ENCODE measurements around the gene DYRK2.
A peak's percentile ranks its signal among the peaks of the same experiment; 100 is the strongest.

The DYRK2 gene

GRCh38 chr12:67648521-67649260, at the start of gene DYRK2:
TSS of gene DYRK2 (plus strand) at chr12:67648745. CDS start at chr12:67649134, 389 bp downstream.
- intact Hi-C loops (cut with DNase I; ENCODE audit: low total_unique reads) = loop anchor here (2.0 to 10.0 kb wide), 3 partner anchors 28 to 294 kb away; no protein-coding TSS in a partner anchor
- peak within 1 kb of the TSS; percentile 93 to 100 for H3K4me3 ChIP-seq
- peak within 1 kb of the TSS; percentile 96 to 97 for H3K27ac ChIP-seq
- H3K4me1 ChIP-seq = peaks cover 0 to 34% (median 24%) of the 10 kb centered on the region in 4 donors
- peak in 1 of 2 experiments; percentile 11 for TF ChIP-seq CTCF (IDR thresholded peaks at IDR 0.05)
- no peaks in the 10 kb centered on the region for H3K36me3 ChIP-seq
- no peaks in the 10 kb centered on the region for H3K27me3 ChIP-seq
- DNase-seq = peak; percentile 80 to 87
- H3K9me3 ChIP-seq = no peaks in the 10 kb centered on the region

GRCh38 chr12:67599691-67600090, 48.9 kb upstream of the DYRK2 start:
- intact Hi-C loops (cut with DNase I; ENCODE audit: low total_unique reads) = no loop called here
- H3K4me3 ChIP-seq = no peak overlapping the region
- no peaks in the 10 kb centered on the region for H3K9me3 ChIP-seq
- no peak for TF ChIP-seq CTCF (IDR thresholded peaks at IDR 0.05)
- H3K27me3 ChIP-seq = no peaks in the 10 kb centered on the region
- H3K4me1 ChIP-seq = no peaks in the 10 kb centered on the region
- no peak overlapping the region for H3K27ac ChIP-seq
- no peaks in the 10 kb centered on the region for H3K36me3 ChIP-seq
- DNase-seq = no peak

- intact Hi-C loops (cut with DNase I; ENCODE audit: low total_unique reads) = no loop called here
- H3K4me3 ChIP-seq = no peak overlapping the region
- DNase-seq = no peak
- no peaks in the 10 kb centered on the region for H3K27me3 ChIP-seq
- no peaks in the 10 kb centered on the region for H3K4me1 ChIP-seq
- H3K36me3 ChIP-seq = no peaks in the 10 kb centered on the region
- no peak overlapping the region for H3K27ac ChIP-seq
- no peaks in the 10 kb centered on the region for H3K9me3 ChIP-seq
- no peak for TF ChIP-seq CTCF (IDR thresholded peaks at IDR 0.05)
Observed at GRCh38 chr12:67601126-67601525, 47.4 kb upstream of the DYRK2 start.

- no peaks in the 10 kb centered on the region for H3K27me3 ChIP-seq
- TF ChIP-seq CTCF (IDR thresholded peaks at IDR 0.05) = no peak
Observed at GRCh38 chr12:67609226-67609870, 39.2 kb upstream of the DYRK2 start.

GRCh38 chr12:67613040-67613439, 35.5 kb upstream of the DYRK2 start:
- H3K9me3 ChIP-seq = no peaks in the 10 kb centered on the region
- no peak for TF ChIP-seq CTCF (IDR thresholded peaks at IDR 0.05)
- H3K27ac ChIP-seq = no peak overlapping the region
- no peaks in the 10 kb centered on the region for H3K36me3 ChIP-seq
- no peak overlapping the region for H3K4me3 ChIP-seq
- intact Hi-C loops (cut with DNase I; ENCODE audit: low total_unique reads) = no loop called here
- DNase-seq = no peak
- no peaks in the 10 kb centered on the region for H3K27me3 ChIP-seq
- no peaks in the 10 kb centered on the region for H3K4me1 ChIP-seq

More at GRCh38 chr12:67609226-67609870, 39.2 kb upstream of the DYRK2 start:
- DNase-seq = no peak
- Histone ChIP-seq H3K36me3 (no peaks in the 10 kb centered on the region), H3K4me1 (no peaks in the 10 kb centered on the region), H3K4me3 (no peak overlapping the region), H3K27ac (no peak overlapping the region), H3K9me3 (no peaks in the 10 kb centered on the region)
- intact Hi-C loops (cut with DNase I; ENCODE audit: low total_unique reads) = no loop called here
